K562 (cell line): ENCODE measurements around the gene ZNRD2. TPM values are rescaled to one million over a fixed set of nuclear protein-coding genes. Genes with fewer than 3 reads are reported as not detected.

Experiments
- CREM ChIP-seq: IDR thresholded peaks from 2 replicates; pipeline ENCODE4 v1.6.1; 2014; ENCODE audit warnings: antibody characterized with exemption, low read depth
- polyA plus RNA-seq, 8 experiments: library from polyadenylated mRNA; depleted of rRNA in 4 of 8; stranded (reverse) in 5 of 8; unstranded in 3 of 8; fragments of >200 nt; fragmentation: Nextera tagmentation in 2 of 8; fragmentation: Illumina TruSeq in 1 of 8; extraction: Ambion mirVana in 2 of 8; extraction: Trizol in 1 of 8; gene quantifications; 2 replicates each; pipeline versions ENCODE4 v1.2.1 to v1.2.3, GENCODE V29; 2011 to 2014; ENCODE audit warnings: inconsistent platforms in 1 of 8, missing spikeins in 1 of 8
- total RNA-seq, 7 experiments: library from RNA; depleted of rRNA in 6 of 7; stranded (reverse); fragments of >200 nt in 6 of 7; fragmentation: Illumina TruSeq in 2 of 7; extraction: Trizol in 2 of 7; gene quantifications; 2 replicates each; pipeline versions ENCODE4 v1.2.1 to v1.2.3, GENCODE V29; 2011 to 2021; ENCODE audit warnings: low replicate concordance in 1 of 7
- TF ChIP-seq, protein P1 (sequence below): sonication (generic); formaldehyde crosslinking; IDR thresholded peaks from 2 replicates; pipeline ENCODE4 v1.8.0; 2022; ENCODE audit warnings: mild to moderate bottlenecking, missing genetic modification reagents
- TF ChIP-seq, protein P2 (sequence below): sonication (generic); formaldehyde crosslinking; IDR thresholded peaks from 2 replicates; pipeline ENCODE4 v1.8.1; 2023; ENCODE audit warnings: mild to moderate bottlenecking, missing genetic modification reagents
- TF ChIP-seq, protein P3 (sequence below): sonication (generic); formaldehyde crosslinking; IDR thresholded peaks from 2 replicates; pipeline ENCODE4 v1.8.0; 2022; ENCODE audit warnings: missing genetic modification reagents, mild to moderate bottlenecking, moderate library complexity, borderline replicate concordance

Gene ZNRD2
- total and polyA plus RNA-seq, 9 of the 15 experiments (the other 6 are each of a cell fraction or from before 2014, with no cell fraction given), result 13.4 to 129 (median 60.4) TPM

DNA sequence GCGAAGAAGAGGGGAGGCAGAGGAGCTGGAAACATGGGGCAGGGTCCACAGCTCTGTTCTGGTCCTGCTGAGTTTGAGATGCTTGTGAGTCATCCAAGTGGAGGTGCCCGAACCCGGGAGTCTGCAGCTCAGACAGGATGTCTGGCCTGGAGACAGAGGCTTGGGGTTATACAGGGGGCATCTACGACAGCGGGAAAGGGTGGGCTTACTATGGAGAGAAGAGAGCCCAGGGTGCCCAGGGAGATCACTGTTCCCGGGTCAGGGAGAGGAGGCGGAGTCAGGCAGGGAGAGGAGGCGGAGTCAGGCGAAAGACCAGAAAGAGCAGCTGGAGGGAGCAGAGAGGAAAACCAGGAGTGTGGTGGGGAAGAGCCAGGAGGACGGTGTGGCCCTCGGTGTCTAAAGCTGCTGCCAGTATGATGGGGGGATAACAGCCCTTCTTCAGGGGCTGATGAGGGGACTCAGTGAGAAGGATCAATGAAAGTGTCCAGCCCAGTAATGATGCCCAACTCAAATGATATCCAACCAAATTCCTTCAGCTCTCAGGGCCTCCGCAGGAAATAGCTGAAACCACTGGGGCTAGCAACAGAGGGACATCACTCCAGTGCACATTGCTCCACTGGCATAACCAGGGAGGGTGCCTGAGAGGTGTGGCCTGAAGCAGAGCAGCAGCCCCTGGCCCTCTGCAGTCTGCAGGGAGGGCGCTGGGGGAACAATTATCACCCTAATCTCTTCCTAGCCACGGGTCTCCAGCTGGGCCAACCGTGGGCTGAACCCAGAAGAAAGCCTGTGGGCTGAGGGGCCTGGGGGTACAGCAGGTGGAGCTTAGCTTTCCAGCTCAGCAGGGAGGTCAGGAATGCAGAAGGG, 9.5 kb upstream of the ZNRD2 start (continued):
- TF ChIP-seq, protein P1, sequence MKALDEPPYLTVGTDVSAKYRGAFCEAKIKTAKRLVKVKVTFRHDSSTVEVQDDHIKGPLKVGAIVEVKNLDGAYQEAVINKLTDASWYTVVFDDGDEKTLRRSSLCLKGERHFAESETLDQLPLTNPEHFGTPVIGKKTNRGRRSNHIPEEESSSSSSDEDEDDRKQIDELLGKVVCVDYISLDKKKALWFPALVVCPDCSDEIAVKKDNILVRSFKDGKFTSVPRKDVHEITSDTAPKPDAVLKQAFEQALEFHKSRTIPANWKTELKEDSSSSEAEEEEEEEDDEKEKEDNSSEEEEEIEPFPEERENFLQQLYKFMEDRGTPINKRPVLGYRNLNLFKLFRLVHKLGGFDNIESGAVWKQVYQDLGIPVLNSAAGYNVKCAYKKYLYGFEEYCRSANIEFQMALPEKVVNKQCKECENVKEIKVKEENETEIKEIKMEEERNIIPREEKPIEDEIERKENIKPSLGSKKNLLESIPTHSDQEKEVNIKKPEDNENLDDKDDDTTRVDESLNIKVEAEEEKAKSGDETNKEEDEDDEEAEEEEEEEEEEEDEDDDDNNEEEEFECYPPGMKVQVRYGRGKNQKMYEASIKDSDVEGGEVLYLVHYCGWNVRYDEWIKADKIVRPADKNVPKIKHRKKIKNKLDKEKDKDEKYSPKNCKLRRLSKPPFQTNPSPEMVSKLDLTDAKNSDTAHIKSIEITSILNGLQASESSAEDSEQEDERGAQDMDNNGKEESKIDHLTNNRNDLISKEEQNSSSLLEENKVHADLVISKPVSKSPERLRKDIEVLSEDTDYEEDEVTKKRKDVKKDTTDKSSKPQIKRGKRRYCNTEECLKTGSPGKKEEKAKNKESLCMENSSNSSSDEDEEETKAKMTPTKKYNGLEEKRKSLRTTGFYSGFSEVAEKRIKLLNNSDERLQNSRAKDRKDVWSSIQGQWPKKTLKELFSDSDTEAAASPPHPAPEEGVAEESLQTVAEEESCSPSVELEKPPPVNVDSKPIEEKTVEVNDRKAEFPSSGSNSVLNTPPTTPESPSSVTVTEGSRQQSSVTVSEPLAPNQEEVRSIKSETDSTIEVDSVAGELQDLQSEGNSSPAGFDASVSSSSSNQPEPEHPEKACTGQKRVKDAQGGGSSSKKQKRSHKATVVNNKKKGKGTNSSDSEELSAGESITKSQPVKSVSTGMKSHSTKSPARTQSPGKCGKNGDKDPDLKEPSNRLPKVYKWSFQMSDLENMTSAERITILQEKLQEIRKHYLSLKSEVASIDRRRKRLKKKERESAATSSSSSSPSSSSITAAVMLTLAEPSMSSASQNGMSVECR, result peak; percentile 43; the same call in 1 of the 2 replicates
- TF ChIP-seq CREM, result no peak
- TF ChIP-seq, protein P2, sequence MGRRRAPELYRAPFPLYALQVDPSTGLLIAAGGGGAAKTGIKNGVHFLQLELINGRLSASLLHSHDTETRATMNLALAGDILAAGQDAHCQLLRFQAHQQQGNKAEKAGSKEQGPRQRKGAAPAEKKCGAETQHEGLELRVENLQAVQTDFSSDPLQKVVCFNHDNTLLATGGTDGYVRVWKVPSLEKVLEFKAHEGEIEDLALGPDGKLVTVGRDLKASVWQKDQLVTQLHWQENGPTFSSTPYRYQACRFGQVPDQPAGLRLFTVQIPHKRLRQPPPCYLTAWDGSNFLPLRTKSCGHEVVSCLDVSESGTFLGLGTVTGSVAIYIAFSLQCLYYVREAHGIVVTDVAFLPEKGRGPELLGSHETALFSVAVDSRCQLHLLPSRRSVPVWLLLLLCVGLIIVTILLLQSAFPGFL, result no peak
- TF ChIP-seq, protein P3, sequence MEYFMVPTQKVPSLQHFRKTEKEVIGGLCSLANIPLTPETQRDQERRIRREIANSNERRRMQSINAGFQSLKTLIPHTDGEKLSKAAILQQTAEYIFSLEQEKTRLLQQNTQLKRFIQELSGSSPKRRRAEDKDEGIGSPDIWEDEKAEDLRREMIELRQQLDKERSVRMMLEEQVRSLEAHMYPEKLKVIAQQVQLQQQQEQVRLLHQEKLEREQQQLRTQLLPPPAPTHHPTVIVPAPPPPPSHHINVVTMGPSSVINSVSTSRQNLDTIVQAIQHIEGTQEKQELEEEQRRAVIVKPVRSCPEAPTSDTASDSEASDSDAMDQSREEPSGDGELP (CRISPR knock-in tag), result peak; percentile 61
